ENCODE results near the gene LIN37.
"Not testable (repeated sequence)": the region's sequence is repeated elsewhere in the genome, so short reads cannot be mapped to it uniquely, and the experiment has no call there.

DNA sequence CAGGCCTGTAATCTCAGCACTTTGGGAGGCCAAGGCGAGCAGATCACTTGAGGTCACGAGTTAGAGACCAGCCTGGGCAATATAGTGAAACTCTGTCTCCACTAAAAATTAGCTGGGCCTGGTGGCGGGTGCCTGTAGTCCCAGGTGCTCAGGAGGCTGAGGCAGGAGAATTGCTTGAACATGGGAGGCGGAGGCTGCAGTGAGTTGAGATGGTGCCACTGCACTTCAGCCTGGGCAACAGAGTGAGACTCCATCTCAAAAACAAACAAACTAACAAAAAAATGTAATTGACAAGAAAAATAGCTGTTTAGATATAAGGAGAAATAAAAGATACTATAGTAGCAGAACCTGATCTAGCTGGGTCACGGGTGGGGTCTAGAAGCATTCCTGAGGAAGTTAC lies 24.0 kb downstream of the LIN37 start:
- TF ChIP-seq, protein P1, sequence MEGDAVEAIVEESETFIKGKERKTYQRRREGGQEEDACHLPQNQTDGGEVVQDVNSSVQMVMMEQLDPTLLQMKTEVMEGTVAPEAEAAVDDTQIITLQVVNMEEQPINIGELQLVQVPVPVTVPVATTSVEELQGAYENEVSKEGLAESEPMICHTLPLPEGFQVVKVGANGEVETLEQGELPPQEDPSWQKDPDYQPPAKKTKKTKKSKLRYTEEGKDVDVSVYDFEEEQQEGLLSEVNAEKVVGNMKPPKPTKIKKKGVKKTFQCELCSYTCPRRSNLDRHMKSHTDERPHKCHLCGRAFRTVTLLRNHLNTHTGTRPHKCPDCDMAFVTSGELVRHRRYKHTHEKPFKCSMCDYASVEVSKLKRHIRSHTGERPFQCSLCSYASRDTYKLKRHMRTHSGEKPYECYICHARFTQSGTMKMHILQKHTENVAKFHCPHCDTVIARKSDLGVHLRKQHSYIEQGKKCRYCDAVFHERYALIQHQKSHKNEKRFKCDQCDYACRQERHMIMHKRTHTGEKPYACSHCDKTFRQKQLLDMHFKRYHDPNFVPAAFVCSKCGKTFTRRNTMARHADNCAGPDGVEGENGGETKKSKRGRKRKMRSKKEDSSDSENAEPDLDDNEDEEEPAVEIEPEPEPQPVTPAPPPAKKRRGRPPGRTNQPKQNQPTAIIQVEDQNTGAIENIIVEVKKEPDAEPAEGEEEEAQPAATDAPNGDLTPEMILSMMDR (IDR thresholded peaks at IDR 0.05; ENCODE audit: low read length), result not testable (repeated sequence)
- TF ChIP-seq EZH2 (IDR thresholded peaks at IDR 0.05; ENCODE audit: borderline replicate concordance, low read length), result not testable (repeated sequence)
